ENCODE results near the gene PKMYT1. TPM values are rescaled to one million over a fixed set of nuclear protein-coding genes. Genes with fewer than 3 reads are reported as not detected.

Gene PKMYT1
- total and polyA plus RNA-seq, 2 experiments from 2014 or later = 90.9 to 100 TPM

GRCh38 chr16:3000540-3000939 lies 20.3 kb upstream of the PKMYT1 start (continued):
- TF ChIP-seq REST (IDR thresholded peaks at IDR 0.05; ENCODE audit: unreplicated experiment) (no peak), EZH2phosphoT487 (IDR thresholded peaks at IDR 0.05; ENCODE audit: unreplicated experiment) (no peak), ETS1 (IDR thresholded peaks at IDR 0.05) (no peak), STAT1 (IDR thresholded peaks at IDR 0.05; ENCODE audit: unreplicated experiment) (no peak)

GRCh38 chr16:2999929-3000328 lies 19.7 kb upstream of the PKMYT1 start:
- DNase-seq (ENCODE audit: low spot score) (no peak), ATAC-seq (no peak)
- Mint-ChIP-seq H3K27ac (no peak overlapping the region), H3K27me3 (ENCODE audit: insufficient read depth, low read depth, poor library complexity) (peaks cover 3% of the 10 kb centered on the region), H3K4me3 (no peak overlapping the region; the same call in 2 of the 3 replicates), H3K36me3 (ENCODE audit: low read depth) (peaks cover 4% of the 10 kb centered on the region; the same call in 1 of the 3 replicates), H3K9me3 (no peaks in the 10 kb centered on the region), H3K4me1 (peaks cover 12% of the 10 kb centered on the region; the same call in 2 of the 3 replicates)
- Histone ChIP-seq H3K36me3 (ENCODE audit: insufficient read depth) (no peaks in the 10 kb centered on the region), H3K4me2 (no peak overlapping the region), H3F3A (replicated peaks; ENCODE audit: low read depth) (no peaks in the 10 kb centered on the region; the same call in 1 of the 2 replicates), H3K9me2 (ENCODE audit: insufficient read depth) (no peaks in the 10 kb centered on the region), H3K4me3 (no peak overlapping the region), H3K27me3 (ENCODE audit: insufficient read depth) (no peaks in the 10 kb centered on the region), H3K4me1 (ENCODE audit: insufficient read depth) (peaks cover 5% of the 10 kb centered on the region; the same call in 1 of the 2 replicates), H3K79me2 (replicated peaks; ENCODE audit: insufficient read depth) (no peaks in the 10 kb centered on the region), H3K27ac (ENCODE audit: low read depth) (no peak overlapping the region), H2AFZ (no peak overlapping the region), H4K20me1 (replicated peaks; ENCODE audit: insufficient read depth) (no peaks in the 10 kb centered on the region)
- TF ChIP-seq CREB1 (CRISPR knock-in tag; IDR thresholded peaks at IDR 0.05; ENCODE audit: low read depth) (no peak), ZNF114 (CRISPR knock-in tag; IDR thresholded peaks at IDR 0.05) (no peak)

- H3K79me2 ChIP-seq (replicated peaks; ENCODE audit: insufficient read depth) = no peaks in the 10 kb centered on the region
- DNase-seq (ENCODE audit: low spot score) (no peak), ATAC-seq (no peak)
- H3K36me3 ChIP-seq (ENCODE audit: insufficient read depth) = no peaks in the 10 kb centered on the region
- no peak overlapping the region for H3K27ac ChIP-seq (ENCODE audit: low read depth)
- H3K4me2 ChIP-seq = no peak overlapping the region
- H3K4me1 ChIP-seq (ENCODE audit: insufficient read depth) = peaks cover 13% of the 10 kb centered on the region; the same call in 1 of the 2 replicates
- H2AFZ ChIP-seq = no peak overlapping the region
- H3F3A ChIP-seq (replicated peaks; ENCODE audit: low read depth) = no peaks in the 10 kb centered on the region
- Mint-ChIP-seq H3K27ac (no peak overlapping the region), H3K36me3 (ENCODE audit: low read depth) (no peaks in the 10 kb centered on the region), H3K4me3 (no peak overlapping the region), H3K4me1 (peaks cover 13% of the 10 kb centered on the region; the same call in 2 of the 3 replicates), H3K9me3 (no peaks in the 10 kb centered on the region), H3K27me3 (ENCODE audit: insufficient read depth, low read depth, poor library complexity) (peaks cover 7% of the 10 kb centered on the region)
- no peaks in the 10 kb centered on the region for H3K27me3 ChIP-seq (ENCODE audit: insufficient read depth)
- TF ChIP-seq JUNB (IDR thresholded peaks at IDR 0.05; ENCODE audit: unreplicated experiment) = no peak
- no peaks in the 10 kb centered on the region for H3K9me2 ChIP-seq (ENCODE audit: insufficient read depth)
- H4K20me1 ChIP-seq (replicated peaks; ENCODE audit: insufficient read depth) = no peaks in the 10 kb centered on the region
- no peak overlapping the region for H3K4me3 ChIP-seq
Observed at GRCh38 chr16:2996298-2996697, 16.1 kb upstream of the PKMYT1 start.

Measured in GM23338 (cell line).